GM23248 (cell line): ENCODE results near the gene PLPP6.

Source experiments
- EZH2 ChIP-seq: fragments of 200-600 bp; sonication (generic); IDR thresholded peaks from 2 replicates; pipeline ENCODE4 v1.6.1; 2018; ENCODE audit warnings: antibody characterized with exemption, mild to moderate bottlenecking; ENCODE audit not compliant: insufficient read depth, poor library complexity, severe bottlenecking
- EZH2phosphoT487 ChIP-seq: fragments of 200-600 bp; sonication (generic); IDR thresholded peaks from 2 replicates; pipeline ENCODE4 v1.6.1; 2018; ENCODE audit warnings: antibody characterized with exemption, moderate library complexity, mild to moderate bottlenecking, low read depth; ENCODE audit not compliant: insufficient read depth

- TF ChIP-seq EZH2 (no peak), EZH2phosphoT487 (no peak)
These were observed 12.7 kb downstream of the PLPP6 start for GRCh38 chr9:4674783-4675182.
